Thymus (tissue), 11 donors: ENCODE data around the gene THRB. TPM values are rescaled to one million over a fixed set of nuclear protein-coding genes. Genes with fewer than 3 reads are reported as not detected.

ENCODE experiments used
- DNase-seq, 9 donors: peaks; one replicate each; pipeline ENCODE4 v3.0.0-alpha.2; 2013; ENCODE audit warnings: low spot score in 9 of 9, low read depth in 6 of 9, missing footprints in 1 of 9
- H3K27ac ChIP-seq, 2 donors: one replicate each; pipeline ENCODE4 v1.5.1; 2013; ENCODE audit warnings: control low read depth in 1 of 2, low read depth in 1 of 2, low read length in 1 of 2, mild to moderate bottlenecking in 1 of 2, moderate library complexity in 1 of 2
- H3K27me3 ChIP-seq, 2 donors: one replicate each; pipeline ENCODE4 v1.5.1; 2013; ENCODE audit warnings: low read length in 1 of 2; ENCODE audit not compliant: control insufficient read depth in 2 of 2, insufficient read depth in 1 of 2
- H3K36me3 ChIP-seq, 2 donors: one replicate each; pipeline ENCODE4 v1.5.1; 2013; ENCODE audit warnings: low read length in 1 of 2, mild to moderate bottlenecking in 1 of 2, moderate library complexity in 1 of 2; ENCODE audit not compliant: control insufficient read depth in 2 of 2, insufficient read depth in 2 of 2
- H3K4me1 ChIP-seq, 2 donors: one replicate each; pipeline ENCODE4 v1.5.1; 2013; ENCODE audit warnings: low read length in 2 of 2; ENCODE audit not compliant: control insufficient read depth in 2 of 2, insufficient read depth in 2 of 2
- H3K4me3 ChIP-seq, 2 donors: one replicate each; pipeline ENCODE4 v1.5.1; 2013; ENCODE audit warnings: low read length in 2 of 2, control low read depth in 1 of 2, mild to moderate bottlenecking in 1 of 2
- H3K9me3 ChIP-seq, 2 donors: one replicate each; pipeline ENCODE4 v1.5.1; 2013; ENCODE audit warnings: low read length in 1 of 2, mild to moderate bottlenecking in 1 of 2; ENCODE audit not compliant: control insufficient read depth in 2 of 2, insufficient read depth in 1 of 2
- WGBS: extraction: QIAGEN DNeasy Blood & Tissue Kit; methylation state at CpG from one replicate; pipeline ENCODE4 v1.1.7; 2013; 5-methylcytosine and 5-hydroxymethylcytosine counted together
- polyA plus RNA-seq: library from polyadenylated mRNA; stranded (reverse); fragments of 200-250 nt; gene quantifications from one replicate; pipeline ENCODE4 v1.2.3, GENCODE V29; 2013
- total RNA-seq: library from RNA; stranded (reverse); fragments of 120-200 nt; gene quantifications from one replicate; pipeline ENCODE4 v1.2.4, GENCODE V29; 2013
- donor health status: healthy.

THRB gene
- total and polyA plus RNA-seq, 2 donors, result 2.2 to 3.5 TPM

GRCh38 chr3:24229468-24230221, 265.0 kb downstream of the THRB start:
- no peaks in the 10 kb centered on the region for H3K4me1 ChIP-seq
- WGBS, result 80% methylated on average over 5 of the region's 5 CpGs
- no peaks in the 10 kb centered on the region for H3K9me3 ChIP-seq
- DNase-seq, result no peak
- H3K27me3 ChIP-seq, result no peaks in the 10 kb centered on the region
- H3K36me3 ChIP-seq, result no peaks in the 10 kb centered on the region
- H3K4me3 ChIP-seq, result no peak overlapping the region
- no peak overlapping the region for H3K27ac ChIP-seq

- Histone ChIP-seq H3K27ac (no peak overlapping the region), H3K4me1 (no peaks in the 10 kb centered on the region), H3K4me3 (no peak overlapping the region), H3K27me3 (peaks cover 0 to 2% of the 10 kb centered on the region in 2 donors), H3K9me3 (no peaks in the 10 kb centered on the region), H3K36me3 (no peaks in the 10 kb centered on the region)
- WGBS, result 93% methylated on average over 3 of the region's 3 CpGs
- no peak for DNase-seq
These were observed 267.0 kb downstream of the THRB start for GRCh38 chr3:24227635-24228034.

GRCh38 chr3:24226397-24226796, 268.3 kb downstream of the THRB start:
- Histone ChIP-seq H3K4me3 (no peak overlapping the region), H3K36me3 (no peaks in the 10 kb centered on the region), H3K27me3 (peaks cover 0 to 2% of the 10 kb centered on the region in 2 donors), H3K4me1 (no peaks in the 10 kb centered on the region), H3K27ac (no peak overlapping the region), H3K9me3 (no peaks in the 10 kb centered on the region)
- DNase-seq, result no peak
- WGBS, result 93% methylated on average over 2 of the region's 2 CpGs

- H3K27me3 ChIP-seq, result peaks cover 0 to 2% of the 10 kb centered on the region in 2 donors
- H3K4me3 ChIP-seq, result no peak overlapping the region
- no peaks in the 10 kb centered on the region for H3K36me3 ChIP-seq
- no peak for DNase-seq
- no peak overlapping the region for H3K27ac ChIP-seq
- no peaks in the 10 kb centered on the region for H3K4me1 ChIP-seq
- WGBS, result 71% methylated on average over 5 of the region's 5 CpGs
- H3K9me3 ChIP-seq, result no peaks in the 10 kb centered on the region
These were observed 269.2 kb downstream of the THRB start for GRCh38 chr3:24225385-24225950.

GRCh38 chr3:24224666-24225384, 269.8 kb downstream of the THRB start:
- H3K36me3 ChIP-seq, result no peaks in the 10 kb centered on the region
- H3K27ac ChIP-seq, result no peak overlapping the region
- no peak overlapping the region for H3K4me3 ChIP-seq
- no peaks in the 10 kb centered on the region for H3K9me3 ChIP-seq
- 94% methylated on average over 4 of the region's 4 CpGs for WGBS
- no peaks in the 10 kb centered on the region for H3K4me1 ChIP-seq
- peaks cover 0 to 2% of the 10 kb centered on the region in 2 donors for H3K27me3 ChIP-seq
- no peak for DNase-seq

GRCh38 chr3:24222165-24222805, 272.4 kb downstream of the THRB start:
- Histone ChIP-seq H3K27me3 (peaks cover 0 to 2% of the 10 kb centered on the region in 2 donors), H3K27ac (no peak overlapping the region)
- 59% methylated on average over 4 of the region's 4 CpGs for WGBS

GRCh38 chr3:24220859-24221657, 273.6 kb downstream of the THRB start:
- no peaks in the 10 kb centered on the region for H3K4me1 ChIP-seq
- H3K27me3 ChIP-seq, result peaks cover 0 to 2% of the 10 kb centered on the region in 2 donors
- H3K4me3 ChIP-seq, result no peak overlapping the region
- 95% methylated on average over 4 of the region's 4 CpGs for WGBS
- H3K36me3 ChIP-seq, result no peaks in the 10 kb centered on the region
- no peak for DNase-seq
- no peaks in the 10 kb centered on the region for H3K9me3 ChIP-seq
- H3K27ac ChIP-seq, result no peak overlapping the region

More at GRCh38 chr3:24222165-24222805, 272.4 kb downstream of the THRB start:
- Histone ChIP-seq H3K4me1 (no peaks in the 10 kb centered on the region), H3K9me3 (no peaks in the 10 kb centered on the region), H3K36me3 (no peaks in the 10 kb centered on the region), H3K4me3 (no peak overlapping the region)
- no peak for DNase-seq

GRCh38 chr3:24215502-24215901, 279.1 kb downstream of the THRB start:
- 93% methylated on average over 2 of the region's 2 CpGs for WGBS
- H3K36me3 ChIP-seq, result no peaks in the 10 kb centered on the region
- H3K9me3 ChIP-seq, result no peaks in the 10 kb centered on the region
- H3K4me1 ChIP-seq, result no peaks in the 10 kb centered on the region
- H3K27me3 ChIP-seq, result no peaks in the 10 kb centered on the region
- no peak for DNase-seq
- no peak overlapping the region for H3K27ac ChIP-seq
- no peak overlapping the region for H3K4me3 ChIP-seq
